Fibroblast of skin of back (primary cell): ENCODE results near the gene ZMIZ1.

Experiments used
- DNase-seq: peaks from one replicate; pipeline ENCODE4 v3.0.0-alpha.2; 2013

The ZMIZ1 gene

GRCh38 chr10:79234391-79235315 is 165.9 kb downstream of the ZMIZ1 start:
- DNase-seq: peak; percentile 61

GRCh38 chr10:79235765-79236432 is 167.1 kb downstream of the ZMIZ1 start:
- no peak for DNase-seq

GRCh38 chr10:79236433-79236765 is 167.6 kb downstream of the ZMIZ1 start:
- DNase-seq: no peak

- DNase-seq: no peak
Measured at GRCh38 chr10:79237454-79238157, 168.8 kb downstream of the ZMIZ1 start.

- DNase-seq: no peak
Measured at GRCh38 chr10:79238158-79238520, 169.4 kb downstream of the ZMIZ1 start.

GRCh38 chr10:79238606-79239005 is 169.8 kb downstream of the ZMIZ1 start:
- DNase-seq: no peak

- peak; percentile 66 for DNase-seq
Measured at GRCh38 chr10:79239275-79239779, 170.6 kb downstream of the ZMIZ1 start.

GRCh38 chr10:79239924-79240581 is 171.3 kb downstream of the ZMIZ1 start:
- DNase-seq: no peak

- DNase-seq: no peak
Measured at GRCh38 chr10:79241629-79241989, 172.8 kb downstream of the ZMIZ1 start.

GRCh38 chr10:79241990-79242619 is 173.3 kb downstream of the ZMIZ1 start:
- DNase-seq: peak; percentile 60

GRCh38 chr10:79242620-79243152 is 173.9 kb downstream of the ZMIZ1 start:
- peak; percentile 84 for DNase-seq

GRCh38 chr10:79243181-79244067 is 174.7 kb downstream of the ZMIZ1 start:
- peak; percentile 52 for DNase-seq

GRCh38 chr10:79244068-79244442 is 175.3 kb downstream of the ZMIZ1 start:
- no peak for DNase-seq

- DNase-seq: no peak
Measured at GRCh38 chr10:79244841-79245504, 176.2 kb downstream of the ZMIZ1 start.

- DNase-seq: no peak
Measured at GRCh38 chr10:79245539-79246208, 176.9 kb downstream of the ZMIZ1 start.

- no peak for DNase-seq
Measured at GRCh38 chr10:79246209-79246581, 177.4 kb downstream of the ZMIZ1 start.

- no peak for DNase-seq
Measured at GRCh38 chr10:79246606-79247275, 178.0 kb downstream of the ZMIZ1 start.

GRCh38 chr10:79247373-79248137 is 178.8 kb downstream of the ZMIZ1 start:
- no peak for DNase-seq
